MM.1S (cell line): Measurements from ENCODE around the gene MAP2.

Experiments used
- DNase-seq: peaks from one replicate; pipeline ENCODE4 v3.0.0-alpha.2; 2015
- H2AFZ ChIP-seq: fragments of 300-600 bp; sonication (generic); 2 replicates; pipeline ENCODE4 v1.6.0; 2016; ENCODE audit warnings: antibody characterized with exemption, low read length
- H3F3A ChIP-seq: fragments of 300-600 bp; sonication (generic); 2 replicates; pipeline ENCODE4 v1.6.1; 2016; ENCODE audit warnings: mild to moderate bottlenecking, antibody characterized with exemption, low read length, moderate library complexity, mixed read lengths; ENCODE audit not compliant: insufficient read depth
- H3K27ac ChIP-seq: fragments of 300-600 bp; sonication (generic); 2 replicates; pipeline ENCODE4 v1.5.1; 2016; ENCODE audit warnings: mild to moderate bottlenecking, low read length
- H3K27me3 ChIP-seq: fragments of 300-600 bp; sonication (generic); replicated peaks from 2 replicates; pipeline ENCODE4 v1.6.0; 2016; ENCODE audit warnings: low read length; ENCODE audit not compliant: insufficient read depth
- H3K36me3 ChIP-seq: fragments of 300-600 bp; sonication (generic); replicated peaks from 2 replicates; pipeline ENCODE4 v1.6.1; 2016; ENCODE audit warnings: mild to moderate bottlenecking, low read length, mixed read lengths; ENCODE audit not compliant: insufficient read depth
- H3K4me1 ChIP-seq: fragments of 300-600 bp; sonication (generic); 2 replicates; pipeline ENCODE4 v1.6.1; 2016; ENCODE audit warnings: low read length, mixed read lengths
- H3K4me2 ChIP-seq: fragments of 300-600 bp; sonication (generic); 2 replicates; pipeline ENCODE4 v1.6.0; 2016; ENCODE audit warnings: low read depth, low read length
- H3K4me3 ChIP-seq: fragments of 300-600 bp; sonication (generic); 2 replicates; pipeline ENCODE4 v1.5.1; 2016; ENCODE audit warnings: low read length, mixed read lengths
- H3K79me2 ChIP-seq: fragments of 300-600 bp; sonication (generic); 2 replicates; pipeline ENCODE4 v1.6.1; 2016; ENCODE audit warnings: mixed run types, low read length, mixed read lengths
- H3K9ac ChIP-seq: fragments of 300-600 bp; sonication (generic); 2 replicates; pipeline ENCODE4 v1.6.1; 2016; ENCODE audit warnings: low read length, mixed read lengths
- H3K9me2 ChIP-seq: fragments of 300-600 bp; sonication (generic); replicated peaks from 2 replicates; pipeline ENCODE4 v1.6.1; 2016; ENCODE audit warnings: mild to moderate bottlenecking, low read length, mixed read lengths; ENCODE audit not compliant: insufficient read depth
- H3K9me3 ChIP-seq: fragments of 300-600 bp; sonication (generic); replicated peaks from 2 replicates; pipeline ENCODE4 v1.6.1; 2016; ENCODE audit warnings: mild to moderate bottlenecking, low read length, mixed read lengths; ENCODE audit not compliant: insufficient read depth
- H4K20me1 ChIP-seq: fragments of 300-600 bp; sonication (generic); 2 replicates; pipeline ENCODE4 v1.6.1; 2016; ENCODE audit warnings: mild to moderate bottlenecking, low read length, moderate library complexity, mixed read lengths; ENCODE audit not compliant: insufficient read depth
- CTCF ChIP-seq: fragments of 300-600 bp; sonication (generic); IDR thresholded peaks from 2 replicates; pipeline ENCODE4 v1.5.1; 2016; ENCODE audit warnings: antibody characterized with exemption, low read length, mixed read lengths
- EZH2 ChIP-seq: fragments of 300-600 bp; sonication (generic); optimal IDR thresholded peaks from 2 replicates; pipeline ENCODE3; 2017; ENCODE audit warnings: low read depth, mild to moderate bottlenecking, antibody characterized with exemption, low read length, mixed read lengths
- EZH2phosphoT487 ChIP-seq: fragments of 300-600 bp; sonication (generic); IDR thresholded peaks from 2 replicates; pipeline ENCODE4 v1.6.1; 2018; ENCODE audit warnings: antibody characterized with exemption, low read length

Gene MAP2

GRCh38 chr2:209719034-209719433, 295.2 kb downstream of the MAP2 start:
- no peaks in the 10 kb centered on the region for H4K20me1 ChIP-seq
- no peaks in the 10 kb centered on the region for H3K9me2 ChIP-seq
- TF ChIP-seq EZH2, result no peak
- no peak for TF ChIP-seq CTCF
- TF ChIP-seq EZH2phosphoT487, result no peak
- H3K27ac ChIP-seq, result no peak overlapping the region
- H3K4me1 ChIP-seq, result no peaks in the 10 kb centered on the region
- H3K4me2 ChIP-seq, result no peak overlapping the region
- H3K79me2 ChIP-seq, result no peaks in the 10 kb centered on the region
- H3K27me3 ChIP-seq, result no peaks in the 10 kb centered on the region
- no peak overlapping the region for H3K4me3 ChIP-seq
- H3K9me3 ChIP-seq, result no peaks in the 10 kb centered on the region
- H3K36me3 ChIP-seq, result no peaks in the 10 kb centered on the region
- H2AFZ ChIP-seq, result no peak overlapping the region
- DNase-seq, result no peak
- H3F3A ChIP-seq, result no peaks in the 10 kb centered on the region
- no peak overlapping the region for H3K9ac ChIP-seq

- TF ChIP-seq EZH2phosphoT487 (no peak), EZH2 (no peak), CTCF (no peak)
- Histone ChIP-seq H2AFZ (no peak overlapping the region), H3F3A (no peaks in the 10 kb centered on the region), H3K36me3 (no peaks in the 10 kb centered on the region), H3K4me2 (no peak overlapping the region), H3K79me2 (no peaks in the 10 kb centered on the region), H3K27ac (no peak overlapping the region), H3K27me3 (no peaks in the 10 kb centered on the region), H3K4me1 (no peaks in the 10 kb centered on the region), H4K20me1 (no peaks in the 10 kb centered on the region), H3K4me3 (no peak overlapping the region), H3K9me3 (no peaks in the 10 kb centered on the region), H3K9ac (no peak overlapping the region), H3K9me2 (no peaks in the 10 kb centered on the region)
- no peak for DNase-seq
These were observed 297.6 kb downstream of the MAP2 start for GRCh38 chr2:209721497-209721896.

- Histone ChIP-seq H3K9me3 (no peaks in the 10 kb centered on the region), H4K20me1 (no peaks in the 10 kb centered on the region), H3K4me3 (no peak overlapping the region), H3K27me3 (no peaks in the 10 kb centered on the region), H3K4me1 (no peaks in the 10 kb centered on the region), H3F3A (no peaks in the 10 kb centered on the region), H3K79me2 (no peaks in the 10 kb centered on the region), H3K36me3 (no peaks in the 10 kb centered on the region), H2AFZ (no peak overlapping the region), H3K27ac (no peak overlapping the region), H3K4me2 (no peak overlapping the region), H3K9ac (no peak overlapping the region), H3K9me2 (no peaks in the 10 kb centered on the region)
- no peak for TF ChIP-seq CTCF
- TF ChIP-seq EZH2, result no peak
- no peak for TF ChIP-seq EZH2phosphoT487
- no peak for DNase-seq
These were observed 302.5 kb downstream of the MAP2 start for GRCh38 chr2:209726311-209726710.
